HG03159 (cell line): ENCODE measurements around the gene EVA1A.

Experiments used
- ATAC-seq: cut with Tn5 transposase; IDR thresholded peaks from one replicate; pipeline ENCODE4 v1.9.1; 2021; ENCODE audit warnings: mild to moderate bottlenecking, moderate library complexity; ENCODE audit not compliant: unreplicated experiment

The EVA1A gene

GRCh38 chr2:75592030-75592429 lies 31.3 kb upstream of the EVA1A start:
- ATAC-seq: no peak

GRCh38 chr2:75589391-75590105 lies 28.8 kb upstream of the EVA1A start:
- ATAC-seq: no peak

- ATAC-seq: no peak
Measured at GRCh38 chr2:75587954-75588587, 27.3 kb upstream of the EVA1A start.

GRCh38 chr2:75586971-75587370 lies 26.2 kb upstream of the EVA1A start:
- ATAC-seq: no peak

- ATAC-seq: no peak
Measured at GRCh38 chr2:75582840-75583239, 22.1 kb upstream of the EVA1A start.

- no peak for ATAC-seq
Measured at GRCh38 chr2:75580606-75581005, 19.9 kb upstream of the EVA1A start.

- no peak for ATAC-seq
Measured at GRCh38 chr2:75580156-75580555, 19.4 kb upstream of the EVA1A start.

- ATAC-seq: no peak
Measured at GRCh38 chr2:75579186-75579585, 18.4 kb upstream of the EVA1A start.

GRCh38 chr2:75577280-75577679 lies 16.5 kb upstream of the EVA1A start:
- ATAC-seq: no peak

GRCh38 chr2:75574106-75574505 lies 13.4 kb upstream of the EVA1A start:
- ATAC-seq: no peak

GRCh38 chr2:75573145-75573878 lies 12.6 kb upstream of the EVA1A start:
- no peak for ATAC-seq

GRCh38 chr2:75571730-75572430 lies 11.1 kb upstream of the EVA1A start:
- no peak for ATAC-seq

- ATAC-seq: no peak
Measured at GRCh38 chr2:75570948-75571729, 10.4 kb upstream of the EVA1A start.

GRCh38 chr2:75570024-75570947 lies 9.5 kb upstream of the EVA1A start:
- no peak for ATAC-seq

GRCh38 chr2:75569546-75569945 lies 8.8 kb upstream of the EVA1A start:
- no peak for ATAC-seq

- ATAC-seq: no peak
Measured at GRCh38 chr2:75568174-75568573, 7.4 kb upstream of the EVA1A start.

GRCh38 chr2:75565472-75566462 lies 5.0 kb upstream of the EVA1A start:
- ATAC-seq: no peak

GRCh38 chr2:75564713-75565359 lies 4.1 kb upstream of the EVA1A start:
- ATAC-seq: no peak
